ENCODE results near the gene GRID1.

GRCh38 chr10:86044029-86044428, 322.6 kb downstream of the GRID1 start:
- TF ChIP-seq GTF2I (CRISPR knock-in tag; conservative IDR thresholded peaks at IDR 0.05): no peak
- TF ChIP-seq, protein P1, sequence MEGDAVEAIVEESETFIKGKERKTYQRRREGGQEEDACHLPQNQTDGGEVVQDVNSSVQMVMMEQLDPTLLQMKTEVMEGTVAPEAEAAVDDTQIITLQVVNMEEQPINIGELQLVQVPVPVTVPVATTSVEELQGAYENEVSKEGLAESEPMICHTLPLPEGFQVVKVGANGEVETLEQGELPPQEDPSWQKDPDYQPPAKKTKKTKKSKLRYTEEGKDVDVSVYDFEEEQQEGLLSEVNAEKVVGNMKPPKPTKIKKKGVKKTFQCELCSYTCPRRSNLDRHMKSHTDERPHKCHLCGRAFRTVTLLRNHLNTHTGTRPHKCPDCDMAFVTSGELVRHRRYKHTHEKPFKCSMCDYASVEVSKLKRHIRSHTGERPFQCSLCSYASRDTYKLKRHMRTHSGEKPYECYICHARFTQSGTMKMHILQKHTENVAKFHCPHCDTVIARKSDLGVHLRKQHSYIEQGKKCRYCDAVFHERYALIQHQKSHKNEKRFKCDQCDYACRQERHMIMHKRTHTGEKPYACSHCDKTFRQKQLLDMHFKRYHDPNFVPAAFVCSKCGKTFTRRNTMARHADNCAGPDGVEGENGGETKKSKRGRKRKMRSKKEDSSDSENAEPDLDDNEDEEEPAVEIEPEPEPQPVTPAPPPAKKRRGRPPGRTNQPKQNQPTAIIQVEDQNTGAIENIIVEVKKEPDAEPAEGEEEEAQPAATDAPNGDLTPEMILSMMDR (IDR thresholded peaks at IDR 0.05): no peak
- TF ChIP-seq ZNF138 (CRISPR knock-in tag; conservative IDR thresholded peaks at IDR 0.05): no peak
- no peak for TF ChIP-seq JUN (CRISPR knock-in tag; IDR thresholded peaks at IDR 0.05)
- no peak for TF ChIP-seq NFE2L1 (CRISPR knock-in tag; IDR thresholded peaks at IDR 0.05)
- TF ChIP-seq NR1H2 (CRISPR knock-in tag; IDR thresholded peaks at IDR 0.05): no peak
- TF ChIP-seq ATF1 (CRISPR knock-in tag; IDR thresholded peaks at IDR 0.05): no peak
- TF ChIP-seq FOXK1 (CRISPR knock-in tag; IDR thresholded peaks at IDR 0.05): no peak
- TF ChIP-seq JAZF1 (CRISPR knock-in tag; IDR thresholded peaks at IDR 0.05): no peak

Data from WTC11 (cell line).